ENCODE data around the gene KRTAP1-4. TPM values are rescaled to one million over a fixed set of nuclear protein-coding genes. Genes with fewer than 3 reads are reported as not detected.
"Not testable (repeated sequence)": the region's sequence is repeated elsewhere in the genome, so short reads cannot be mapped to it uniquely, and the experiment has no call there.

KRTAP1-4 gene
- total and polyA plus RNA-seq, 7 donors = not detected

GRCh38 chr17:41008811-41009210, 21.2 kb downstream of the KRTAP1-4 start, which contains the start of gene KRTAP3-1:
Gene KRTAP3-1, minus strand, starts transcription at chr17:41009128. Its CDS starts 54 bp downstream, at chr17:41009074.
- intact Hi-C loops (cut with DNase I) = no loop called here
- Histone ChIP-seq H3K9me3 (no peaks in the 10 kb centered on the region), H3K4me1 (no peaks in the 10 kb centered on the region), H3K27me3 (no peaks in the 10 kb centered on the region), H3K4me3 (no peak within 1 kb of the TSS), H3K36me3 (no peaks in the 10 kb centered on the region), H3K27ac (no peak within 1 kb of the TSS)
- no peak for DNase-seq
- TF ChIP-seq EP300 (IDR thresholded peaks at IDR 0.05) (no peak), POLR2AphosphoS5 (IDR thresholded peaks at IDR 0.05) (no peak), POLR2A (IDR thresholded peaks at IDR 0.05) (no peak), CTCF (IDR thresholded peaks at IDR 0.05) (no peak)
- 85 to 94% methylated on average over 8 of the region's 8 CpGs for WGBS, 2 donors

- no peak for TF ChIP-seq POLR2A (IDR thresholded peaks at IDR 0.05)
- TF ChIP-seq POLR2AphosphoS5 (IDR thresholded peaks at IDR 0.05) = no peak
- no peak for TF ChIP-seq CTCF (IDR thresholded peaks at IDR 0.05)
- no peak for TF ChIP-seq EP300 (IDR thresholded peaks at IDR 0.05)
- WGBS, 2 donors = 90 to 92% methylated on average over 3 of the region's 3 CpGs
Measured at GRCh38 chr17:41004397-41004796, 25.6 kb downstream of the KRTAP1-4 start.

GRCh38 chr17:41003926-41004325, 26.1 kb downstream of the KRTAP1-4 start:
- H3K4me1 ChIP-seq = no peaks in the 10 kb centered on the region
- H3K9me3 ChIP-seq = no peaks in the 10 kb centered on the region
- H3K36me3 ChIP-seq = no peaks in the 10 kb centered on the region
- no peak for DNase-seq
- H3K27ac ChIP-seq = no peak overlapping the region
- intact Hi-C loops (cut with DNase I) = no loop called here
- WGBS, 2 donors = 75 to 77% methylated on average over 4 of the region's 4 CpGs
- H3K4me3 ChIP-seq = no peak overlapping the region
- TF ChIP-seq CTCF (IDR thresholded peaks at IDR 0.05) (no peak), POLR2AphosphoS5 (IDR thresholded peaks at IDR 0.05) (no peak), EP300 (IDR thresholded peaks at IDR 0.05) (no peak), POLR2A (IDR thresholded peaks at IDR 0.05) (no peak)
- H3K27me3 ChIP-seq = no peaks in the 10 kb centered on the region

More at GRCh38 chr17:41004397-41004796, 25.6 kb downstream of the KRTAP1-4 start:
- intact Hi-C loops (cut with DNase I) = no loop called here
- Histone ChIP-seq H3K27me3 (no peaks in the 10 kb centered on the region), H3K4me1 (no peaks in the 10 kb centered on the region), H3K4me3 (no peak overlapping the region), H3K9me3 (no peaks in the 10 kb centered on the region), H3K36me3 (no peaks in the 10 kb centered on the region), H3K27ac (no peak overlapping the region)
- no peak for DNase-seq

GRCh38 chr17:41002814-41003213, 27.2 kb downstream of the KRTAP1-4 start:
- Histone ChIP-seq H3K9me3 (no peaks in the 10 kb centered on the region), H3K36me3 (no peaks in the 10 kb centered on the region), H3K27ac (no peak overlapping the region), H3K4me3 (no peak overlapping the region), H3K27me3 (no peaks in the 10 kb centered on the region), H3K4me1 (no peaks in the 10 kb centered on the region)
- 34 to 69% methylated on average over 5 of the region's 5 CpGs for WGBS, 2 donors
- intact Hi-C loops (cut with DNase I) = no loop called here
- no peak for DNase-seq
- TF ChIP-seq EP300 (IDR thresholded peaks at IDR 0.05) = no peak
- TF ChIP-seq POLR2AphosphoS5 (IDR thresholded peaks at IDR 0.05) = no peak
- no peak for TF ChIP-seq CTCF (IDR thresholded peaks at IDR 0.05)
- TF ChIP-seq POLR2A (IDR thresholded peaks at IDR 0.05) = no peak

GRCh38 chr17:41001795-41002194, 28.2 kb downstream of the KRTAP1-4 start:
- Histone ChIP-seq H3K4me1 (no peaks in the 10 kb centered on the region), H3K27ac (no peak overlapping the region), H3K4me3 (no peak overlapping the region), H3K27me3 (no peaks in the 10 kb centered on the region), H3K36me3 (no peaks in the 10 kb centered on the region), H3K9me3 (no peaks in the 10 kb centered on the region)
- DNase-seq = no peak
- intact Hi-C loops (cut with DNase I) = no loop called here
- 81 to 91% methylated on average over 4 of the region's 4 CpGs for WGBS, 2 donors
- TF ChIP-seq POLR2AphosphoS5 (IDR thresholded peaks at IDR 0.05) (no peak), CTCF (IDR thresholded peaks at IDR 0.05) (no peak), POLR2A (IDR thresholded peaks at IDR 0.05) (no peak), EP300 (IDR thresholded peaks at IDR 0.05) (no peak)

- intact Hi-C loops (cut with DNase I); H3K9me3 ChIP-seq; H3K27me3 ChIP-seq; H3K36me3 ChIP-seq; H3K4me1 ChIP-seq; DNase-seq; H3K4me3 ChIP-seq; H3K27ac ChIP-seq: not testable (repeated sequence)
- WGBS, 2 donors = 84 to 92% methylated on average over 6 of the region's 6 CpGs
Measured at GRCh38 chr17:40999563-40999962, 30.4 kb downstream of the KRTAP1-4 start, which contains the start of gene KRTAP3-2. Gene KRTAP3-2, minus strand, starts transcription at chr17:40999906. Its CDS starts 53 bp downstream, at chr17:40999853.

Measured in sigmoid colon (tissue), 7 donors.